NCI-H1930 (cell line): ENCODE data around the gene KSR1.
"Not testable (repeated sequence)": the region's sequence is repeated elsewhere in the genome, so short reads cannot be mapped to it uniquely, and the experiment has no call there.

Experiments used
- DNase-seq, 2 experiments: peaks; one replicate each; lab custom pipeline; 2025; lab: John Stamatoyannopoulos, UW

Gene KSR1

GRCh38 chr17:27455914-27456680 lies at the start of gene KSR1:
KSR1 (plus strand) TSS chr17:27456448; CDS start chr17:27456644, 196 bp downstream.
- peak; percentile 66 to 79 for DNase-seq

GRCh38 chr17:27407916-27408864 lies 48.1 kb upstream of the KSR1 start:
- no peak for DNase-seq

GRCh38 chr17:27408891-27409290 lies 47.4 kb upstream of the KSR1 start:
- no peak for DNase-seq

GRCh38 chr17:27412158-27412557 lies 44.1 kb upstream of the KSR1 start:
- not testable (repeated sequence) for DNase-seq

- DNase-seq, result no peak
These were observed 42.9 kb upstream of the KSR1 start for GRCh38 chr17:27413315-27413714.

- no peak for DNase-seq
These were observed 42.5 kb upstream of the KSR1 start for GRCh38 chr17:27413792-27414191.

GRCh38 chr17:27414271-27414670 lies 42.0 kb upstream of the KSR1 start:
- DNase-seq, result no peak

- no peak for DNase-seq
These were observed 41.6 kb upstream of the KSR1 start for GRCh38 chr17:27414694-27415093.

GRCh38 chr17:27415120-27415795 lies 41.0 kb upstream of the KSR1 start:
- no peak for DNase-seq

GRCh38 chr17:27417596-27418365 lies 38.5 kb upstream of the KSR1 start:
- DNase-seq, result no peak

GRCh38 chr17:27418366-27418615 lies 38.0 kb upstream of the KSR1 start:
- DNase-seq, result no peak

GRCh38 chr17:27419156-27419555 lies 37.1 kb upstream of the KSR1 start:
- DNase-seq, result no peak

- no peak for DNase-seq
These were observed 35.9 kb upstream of the KSR1 start for GRCh38 chr17:27420211-27420950.

- no peak for DNase-seq
These were observed 35.1 kb upstream of the KSR1 start for GRCh38 chr17:27421111-27421510.

GRCh38 chr17:27421626-27422025 lies 34.6 kb upstream of the KSR1 start:
- DNase-seq, result not testable (repeated sequence)

GRCh38 chr17:27422601-27423000 lies 33.6 kb upstream of the KSR1 start:
- no peak for DNase-seq

- DNase-seq, result no peak
These were observed 32.6 kb upstream of the KSR1 start for GRCh38 chr17:27423651-27424050.

GRCh38 chr17:27424516-27424915 lies 31.7 kb upstream of the KSR1 start:
- DNase-seq, result no peak

GRCh38 chr17:27424941-27425340 lies 31.3 kb upstream of the KSR1 start:
- DNase-seq, result no peak

GRCh38 chr17:27425571-27425970 lies 30.7 kb upstream of the KSR1 start:
- DNase-seq, result not testable (repeated sequence)

GRCh38 chr17:27425991-27426390 lies 30.3 kb upstream of the KSR1 start:
- no peak for DNase-seq
